Bronchial epithelial cell (primary cell): Measurements from ENCODE around the gene AUTS2. TPM values are rescaled to one million over a fixed set of nuclear protein-coding genes. Genes with fewer than 3 reads are reported as not detected.
A peak's percentile ranks its signal among the peaks of the same experiment; 100 is the strongest.

Experiments used
- DNase-seq: peaks from one replicate; pipeline ENCODE4 v3.0.0-alpha.2; 2010; ENCODE audit warnings: low read depth
- FAIRE-seq: peaks from 2 replicates; lab custom pipeline; 2011; peaks lifted over from hg19 to GRCh38; lab: Jason Lieb, UNC
- H3K27me3 ChIP-seq: 2 replicates; pipeline ENCODE4 v1.5.1; 2011; ENCODE audit warnings: low read length; ENCODE audit not compliant: control insufficient read depth, insufficient read depth
- H3K36me3 ChIP-seq: 2 replicates; pipeline ENCODE4 v1.5.1; 2011; ENCODE audit warnings: low read length; ENCODE audit not compliant: control insufficient read depth, insufficient read depth
- H3K4me3 ChIP-seq: 2 replicates; pipeline ENCODE4 v1.5.1; 2011; ENCODE audit warnings: mild to moderate bottlenecking, low read depth, low read length, control low read depth
- total RNA-seq: library from RNA; depleted of rRNA; stranded (reverse); fragments of >200 nt; gene quantifications from 2 replicates; pipeline ENCODE4 v1.2.1, GENCODE V29; 2014
- TF ChIP-seq, protein P1 (sequence below): IDR thresholded peaks from 2 replicates; pipeline ENCODE4 v1.5.1; 2011; ENCODE audit warnings: mild to moderate bottlenecking, moderate library complexity, low read length, control low read depth, inconsistent platforms; ENCODE audit not compliant: insufficient read depth, severe bottlenecking

Gene AUTS2
- total RNA-seq, 1 donor from 2014 or later = 9.5 TPM

DNA sequence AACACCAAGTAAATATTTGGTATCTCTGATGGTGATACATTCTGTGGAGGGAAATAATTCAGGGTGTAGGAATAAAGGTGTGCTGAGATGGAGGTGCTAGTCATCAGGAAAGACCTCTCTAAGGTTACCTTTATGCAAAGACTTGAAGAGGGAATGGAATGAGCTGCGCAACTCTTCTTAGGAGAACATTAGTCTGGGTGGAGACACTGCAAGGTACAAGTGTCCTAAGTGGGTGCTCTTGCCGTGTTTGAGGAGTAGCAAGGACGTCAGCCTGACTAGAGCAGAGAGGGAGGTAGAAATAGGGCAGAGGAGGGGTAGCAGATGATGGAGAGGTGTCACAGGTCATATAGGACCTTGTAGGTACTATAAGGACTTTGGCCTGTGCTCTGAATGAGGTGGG, 148.1 kb downstream of the AUTS2 start:
- no peaks in the 10 kb centered on the region for H3K27me3 ChIP-seq
- TF ChIP-seq, protein P1, sequence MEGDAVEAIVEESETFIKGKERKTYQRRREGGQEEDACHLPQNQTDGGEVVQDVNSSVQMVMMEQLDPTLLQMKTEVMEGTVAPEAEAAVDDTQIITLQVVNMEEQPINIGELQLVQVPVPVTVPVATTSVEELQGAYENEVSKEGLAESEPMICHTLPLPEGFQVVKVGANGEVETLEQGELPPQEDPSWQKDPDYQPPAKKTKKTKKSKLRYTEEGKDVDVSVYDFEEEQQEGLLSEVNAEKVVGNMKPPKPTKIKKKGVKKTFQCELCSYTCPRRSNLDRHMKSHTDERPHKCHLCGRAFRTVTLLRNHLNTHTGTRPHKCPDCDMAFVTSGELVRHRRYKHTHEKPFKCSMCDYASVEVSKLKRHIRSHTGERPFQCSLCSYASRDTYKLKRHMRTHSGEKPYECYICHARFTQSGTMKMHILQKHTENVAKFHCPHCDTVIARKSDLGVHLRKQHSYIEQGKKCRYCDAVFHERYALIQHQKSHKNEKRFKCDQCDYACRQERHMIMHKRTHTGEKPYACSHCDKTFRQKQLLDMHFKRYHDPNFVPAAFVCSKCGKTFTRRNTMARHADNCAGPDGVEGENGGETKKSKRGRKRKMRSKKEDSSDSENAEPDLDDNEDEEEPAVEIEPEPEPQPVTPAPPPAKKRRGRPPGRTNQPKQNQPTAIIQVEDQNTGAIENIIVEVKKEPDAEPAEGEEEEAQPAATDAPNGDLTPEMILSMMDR = no peak
- FAIRE-seq = no peak
- no peak overlapping the region for H3K4me3 ChIP-seq
- H3K36me3 ChIP-seq = no peaks in the 10 kb centered on the region
- no peak for DNase-seq

DNA sequence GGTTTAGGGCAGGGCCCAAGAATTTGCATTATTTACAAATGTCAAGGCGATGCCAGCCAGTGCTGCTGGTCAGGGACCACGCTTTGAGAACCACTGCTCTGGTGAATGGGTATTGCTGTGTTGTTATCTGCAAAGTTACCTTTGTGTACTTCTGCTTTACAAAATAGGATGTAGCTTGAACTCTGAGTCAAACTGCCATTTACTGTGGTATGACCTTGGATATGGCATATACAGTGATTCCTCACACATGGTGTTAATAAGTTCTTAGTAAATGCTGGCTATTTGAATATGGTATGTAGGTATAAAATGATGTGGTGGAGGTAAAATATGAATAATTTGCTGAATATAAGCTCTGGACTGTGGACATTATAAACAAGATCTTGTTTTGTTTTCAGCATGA, 148.9 kb downstream of the AUTS2 start:
- DNase-seq (no peak), FAIRE-seq (no peak)
- no peaks in the 10 kb centered on the region for H3K36me3 ChIP-seq
- TF ChIP-seq, protein P1 = no peak
- no peak overlapping the region for H3K4me3 ChIP-seq
- no peaks in the 10 kb centered on the region for H3K27me3 ChIP-seq

DNA sequence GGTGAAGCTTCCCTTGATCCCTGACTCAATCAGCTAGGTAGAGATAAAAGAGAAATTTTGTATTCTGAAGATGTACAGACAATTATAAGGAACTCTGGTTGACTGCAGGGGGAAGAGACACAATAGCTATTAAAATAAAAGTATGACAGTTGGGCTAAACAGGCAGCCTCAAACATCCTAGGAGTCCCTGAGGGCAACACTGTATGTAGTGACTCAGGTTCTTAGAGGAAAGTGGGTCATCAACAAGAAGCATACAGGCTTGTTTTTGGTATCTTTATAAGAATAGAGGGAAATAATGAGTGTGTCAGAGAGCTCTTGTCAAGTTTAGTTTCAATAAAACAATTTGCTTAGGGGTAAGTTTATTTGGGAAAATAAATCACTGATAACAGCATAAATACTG, 150.3 kb downstream of the AUTS2 start:
- Histone ChIP-seq H3K27me3 (no peaks in the 10 kb centered on the region), H3K4me3 (no peak overlapping the region), H3K36me3 (no peaks in the 10 kb centered on the region)
- TF ChIP-seq, protein P1 = no peak
- DNase-seq (peak; percentile 13), FAIRE-seq (no peak)

DNA sequence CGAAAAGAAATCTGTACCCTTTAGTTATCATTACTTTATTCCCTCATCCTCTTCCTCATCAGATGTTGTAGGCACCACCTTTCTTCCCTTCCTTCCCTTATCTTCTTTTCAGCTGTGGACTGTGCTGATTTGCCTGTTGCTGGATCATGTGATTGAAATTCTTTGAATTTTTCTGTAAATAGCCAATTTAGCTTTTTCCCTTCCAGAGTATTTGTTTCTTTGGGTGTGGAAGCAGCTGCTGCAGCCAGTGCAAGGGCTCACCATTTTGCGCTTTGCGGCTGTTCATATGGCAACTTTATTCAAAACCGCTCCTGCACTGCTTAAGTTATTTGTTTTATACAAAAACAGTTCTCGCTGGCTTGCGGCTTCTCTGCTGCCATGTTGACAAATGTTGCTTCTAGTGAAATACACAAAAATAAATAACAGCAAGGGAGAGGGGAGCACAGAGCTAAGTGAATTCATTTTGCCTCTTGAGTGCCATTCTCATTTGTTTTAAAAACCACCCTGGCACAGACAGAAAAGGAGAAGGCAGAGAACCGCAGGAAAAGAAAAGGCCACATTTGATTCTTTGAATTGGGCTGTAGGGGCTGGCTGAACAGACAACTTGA, 151.2 kb downstream of the AUTS2 start:
- TF ChIP-seq, protein P1 = no peak
- H3K4me3 ChIP-seq = no peak overlapping the region
- FAIRE-seq = no peak
- no peak for DNase-seq
- H3K27me3 ChIP-seq = no peaks in the 10 kb centered on the region
- no peaks in the 10 kb centered on the region for H3K36me3 ChIP-seq

DNA sequence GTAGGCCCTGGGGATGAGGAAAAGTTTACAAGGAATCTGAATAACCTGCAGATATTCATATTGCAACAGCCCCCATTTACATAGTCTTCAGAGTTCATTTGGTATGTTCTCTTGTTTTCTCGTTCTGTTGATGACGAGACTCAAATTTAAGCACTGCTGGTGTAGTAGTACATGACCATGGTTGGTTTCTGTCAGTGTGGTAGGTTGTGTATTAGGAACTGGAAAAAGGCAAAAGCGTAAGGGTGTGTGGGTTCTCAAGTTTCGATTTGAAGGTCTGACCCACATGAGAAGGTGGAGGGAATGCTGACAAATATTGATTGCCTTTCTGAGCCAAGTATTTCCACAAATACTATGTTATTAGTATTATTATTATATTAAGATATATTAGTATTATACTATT, 151.7 kb downstream of the AUTS2 start:
- TF ChIP-seq, protein P1 = no peak
- FAIRE-seq = no peak
- Histone ChIP-seq H3K4me3 (no peak overlapping the region), H3K36me3 (no peaks in the 10 kb centered on the region), H3K27me3 (no peaks in the 10 kb centered on the region)
- DNase-seq = no peak

DNA sequence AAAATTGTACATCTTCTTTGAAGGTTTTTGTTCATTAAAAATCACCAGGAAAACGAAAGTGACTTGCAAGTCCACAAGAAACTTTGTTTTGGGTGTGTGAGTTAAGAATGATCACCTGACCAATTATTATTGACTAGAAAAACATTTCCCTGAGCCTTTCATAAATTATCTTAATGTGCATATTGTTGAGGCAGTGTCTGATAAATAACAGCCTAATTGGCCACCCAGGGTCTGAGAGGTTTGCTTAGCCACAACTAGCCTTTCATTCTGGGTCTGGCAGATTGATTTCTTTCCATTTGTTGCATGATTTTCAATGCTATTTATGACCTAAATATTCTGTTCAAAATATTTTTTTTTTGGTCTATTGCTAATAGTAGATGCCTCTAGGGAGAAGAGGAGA, 152.8 kb downstream of the AUTS2 start:
- H3K36me3 ChIP-seq = no peaks in the 10 kb centered on the region
- no peak overlapping the region for H3K4me3 ChIP-seq
- no peaks in the 10 kb centered on the region for H3K27me3 ChIP-seq
- FAIRE-seq (no peak), DNase-seq (no peak)
- TF ChIP-seq, protein P1 = no peak
